NCI-H226 (cell line): ENCODE results near the gene CD300LB.
A peak's percentile ranks its signal among the peaks of the same experiment; 100 is the strongest.

Experiments used
- DNase-seq: peaks from one replicate; pipeline ENCODE4 v3.0.0-alpha.2; 2015

CD300LB gene

GRCh38 chr17:74547736-74548135 lies 16.5 kb upstream of the CD300LB start:
- no peak for DNase-seq

GRCh38 chr17:74547264-74547663 lies 16.0 kb upstream of the CD300LB start:
- no peak for DNase-seq

- DNase-seq = no peak
These were observed 15.3 kb upstream of the CD300LB start for GRCh38 chr17:74546586-74546985.

GRCh38 chr17:74545843-74546230 lies 14.6 kb upstream of the CD300LB start, which contains the start of gene CD300C:
Gene CD300C, minus strand, starts transcription at chr17:74546115. Its CDS starts 333 bp downstream, at chr17:74545782.
- no peak for DNase-seq

- DNase-seq = no peak
These were observed 13.9 kb upstream of the CD300LB start for GRCh38 chr17:74544991-74545842.

GRCh38 chr17:74543891-74544760 lies 12.9 kb upstream of the CD300LB start:
- no peak for DNase-seq

GRCh38 chr17:74543406-74543805 lies 12.1 kb upstream of the CD300LB start:
- DNase-seq = no peak

GRCh38 chr17:74542727-74543383 lies 11.6 kb upstream of the CD300LB start:
- DNase-seq = no peak

GRCh38 chr17:74542166-74542565 lies 10.9 kb upstream of the CD300LB start:
- DNase-seq = no peak

- DNase-seq = no peak
These were observed 10.2 kb upstream of the CD300LB start for GRCh38 chr17:74541176-74542111.

- no peak for DNase-seq
These were observed 8.1 kb upstream of the CD300LB start for GRCh38 chr17:74539281-74539820.

GRCh38 chr17:74536890-74537289 lies 5.6 kb upstream of the CD300LB start:
- DNase-seq = no peak

GRCh38 chr17:74532115-74532514 lies 840 bp upstream of the CD300LB start:
- DNase-seq = peak; percentile 61

- no peak for DNase-seq
These were observed 484 bp downstream of the CD300LB start for GRCh38 chr17:74530831-74531150.

- DNase-seq = no peak
These were observed 2.0 kb downstream of the CD300LB start for GRCh38 chr17:74529243-74529642.

- no peak for DNase-seq
These were observed 2.6 kb downstream of the CD300LB start for GRCh38 chr17:74528491-74529199.

GRCh38 chr17:74527756-74528155 lies 3.5 kb downstream of the CD300LB start:
- DNase-seq = no peak

GRCh38 chr17:74527081-74527480 lies 4.2 kb downstream of the CD300LB start:
- no peak for DNase-seq

GRCh38 chr17:74526681-74527080 lies 4.6 kb downstream of the CD300LB start:
- no peak for DNase-seq

GRCh38 chr17:74525781-74526288 lies 5.4 kb downstream of the CD300LB start:
- no peak for DNase-seq

- no peak for DNase-seq
These were observed 5.9 kb downstream of the CD300LB start for GRCh38 chr17:74525465-74525725.
